GM12878 (cell line): ENCODE measurements around the gene SLC38A8. TPM values are rescaled to one million over a fixed set of nuclear protein-coding genes. Genes with fewer than 3 reads are reported as not detected.

Source experiments
- ATAC-seq: fragments of 200-7000 bp; cut with Tn5 transposase; 3 replicates; pipeline ENCODE4 v1.9.1; 2020; ENCODE audit warnings: mild to moderate bottlenecking, moderate library complexity
- Bru-seq: library from RNA; stranded (reverse); fragments of 400-500 nt; gene quantifications from one replicate; lab custom pipeline; 2021; lab: Mats Ljungman, UMichigan
- BruChase-seq, 2 experiments: library from RNA; stranded (reverse); fragments of 400-500 nt; gene quantifications; one replicate each; lab custom pipeline; 2021; lab: Mats Ljungman, UMichigan
- BruUV-seq: library from RNA; stranded (reverse); fragments of 400-500 nt; replicated peaks from 2 replicates; lab custom pipeline; 2021; lab: Mats Ljungman, UMichigan
- CTCF ChIA-PET: fragments of 300-600 bp; sonication (Branson Sonifier 250); formaldehyde crosslinking; extraction: SDS; loops from one replicate; lab custom pipeline; 2021; ENCODE audit warnings: inconsistent platforms; lab: Yijun Ruan, JAX
- POLR2A ChIA-PET: fragments of 350-600 bp; formaldehyde crosslinking; extraction: SDS; loops from one replicate; lab custom pipeline; 2021; ENCODE audit warnings: inconsistent platforms; lab: Charles Lee
- RAD21 ChIA-PET: fragments of 300-600 bp; sonication (Branson Sonifier 250); formaldehyde crosslinking; loops from one replicate; lab custom pipeline; 2023; ENCODE audit warnings: antibody characterized with exemption; ENCODE audit not compliant: unreplicated experiment; lab: Charles Lee
- SMC1A ChIA-PET: fragments of 300-600 bp; sonication (Branson Sonifier 250); formaldehyde crosslinking; loops from one replicate; lab custom pipeline; 2023; ENCODE audit not compliant: unreplicated experiment, uncharacterized antibody; lab: Charles Lee
- DNase-seq: peaks from one replicate; pipeline ENCODE4 v3.0.0-alpha.2; 2011; ENCODE audit warnings: low read depth, low spot score
- FAIRE-seq: peaks from 3 replicates; lab custom pipeline; 2011; peaks lifted over from hg19 to GRCh38; lab: Jason Lieb, UNC
- H2AFZ ChIP-seq: 2 replicates; pipeline ENCODE4 v1.6.0; 2011; ENCODE audit warnings: low read depth, low read length, control low read depth; ENCODE audit not compliant: control insufficient read depth
- H3K27ac ChIP-seq: 2 replicates; pipeline ENCODE4 v1.5.1; 2011; ENCODE audit warnings: control low read depth; ENCODE audit not compliant: control insufficient read depth, insufficient read depth
- H3K27me3 ChIP-seq, 2 experiments: replicated peaks in 1 of 2; 2 replicates each; pipeline versions ENCODE4 v1.6.0 to v1.6.1; 2011; ENCODE audit warnings: low read length in 1 of 2; ENCODE audit not compliant: control insufficient read depth in 2 of 2, insufficient read depth in 2 of 2
- H3K36me3 ChIP-seq, 2 experiments: 2 replicates each; pipeline ENCODE4 v1.5.1; 2011; ENCODE audit warnings: low read length in 1 of 2; ENCODE audit not compliant: control insufficient read depth in 2 of 2, insufficient read depth in 2 of 2
- H3K4me1 ChIP-seq: 2 replicates; pipeline ENCODE4 v1.6.1; 2011; ENCODE audit warnings: mild to moderate bottlenecking, low read length, moderate library complexity, mixed read lengths; ENCODE audit not compliant: control insufficient read depth, insufficient read depth
- H3K4me2 ChIP-seq: 2 replicates; pipeline ENCODE4 v1.6.0; 2011; ENCODE audit warnings: control low read depth; ENCODE audit not compliant: control insufficient read depth, insufficient read depth
- H3K4me3 ChIP-seq: fragments of 200-600 bp; sonication (generic); 2 replicates; pipeline ENCODE4 v1.5.1; 2016
- H3K79me2 ChIP-seq: 2 replicates; pipeline ENCODE4 v1.6.0; 2011; ENCODE audit warnings: low read length; ENCODE audit not compliant: control insufficient read depth, insufficient read depth
- H3K9ac ChIP-seq: 2 replicates; pipeline ENCODE4 v1.8.0; 2011; ENCODE audit warnings: low read length, control low read depth, mixed read lengths; ENCODE audit not compliant: control insufficient read depth, insufficient read depth
- H3K9me3 ChIP-seq: replicated peaks from 3 replicates; pipeline ENCODE4 v1.5.1; 2011; ENCODE audit warnings: mild to moderate bottlenecking, low read length; ENCODE audit not compliant: control insufficient read depth, insufficient read depth
- H4K20me1 ChIP-seq: 2 replicates; pipeline ENCODE4 v1.6.0; 2011; ENCODE audit not compliant: control insufficient read depth, insufficient read depth
- ASH2L ChIP-seq: fragments of 300-600, 200-600 bp; sonication (generic); IDR thresholded peaks from 2 replicates; pipeline ENCODE4 v1.6.1; 2017; ENCODE audit warnings: low read depth, mild to moderate bottlenecking, borderline replicate concordance
- CBX5 ChIP-seq: sonication (generic); IDR thresholded peaks from 2 replicates; pipeline ENCODE4 v1.6.1; 2016; ENCODE audit warnings: low read depth, moderate library complexity, mild to moderate bottlenecking, inconsistent platforms
- EP300 ChIP-seq, 2 experiments: fragments of 150-350 bp in 1 of 2; IDR thresholded peaks; 2 replicates each; pipeline ENCODE4 v1.6.1; 2011 to 2012; ENCODE audit warnings: low read depth in 2 of 2, low read length in 2 of 2, borderline replicate concordance in 1 of 2, improper control_type of control experiment in 1 of 2, inconsistent platforms in 1 of 2; ENCODE audit not compliant: control insufficient read depth in 1 of 2
- MYB ChIP-seq: fragments of 150-350 bp; IDR thresholded peaks from 2 replicates; pipeline ENCODE4 v1.6.1; 2014; ENCODE audit warnings: mild to moderate bottlenecking, low read depth, low read length, borderline replicate concordance
- NBN ChIP-seq: fragments of 450-650 bp; IDR thresholded peaks from 2 replicates; pipeline ENCODE4 v1.6.1; 2016
- RB1 ChIP-seq: fragments of 450-650 bp; formaldehyde crosslinking; IDR thresholded peaks from 2 replicates; pipeline ENCODE4 v1.6.1; 2017; ENCODE audit warnings: mild to moderate bottlenecking, borderline replicate concordance
- SUZ12 ChIP-seq: fragments of 200-600 bp; sonication (generic); IDR thresholded peaks from one replicate; pipeline ENCODE4 v1.6.1; 2018; ENCODE audit warnings: antibody characterized with exemption, mild to moderate bottlenecking; ENCODE audit not compliant: unreplicated experiment
- TARDBP ChIP-seq: IDR thresholded peaks from 2 replicates; pipeline ENCODE4 v1.6.1; 2016; ENCODE audit warnings: borderline replicate concordance
- ZNF687 ChIP-seq: fragments of 450-650 bp; IDR thresholded peaks from 2 replicates; pipeline ENCODE4 v1.6.1; 2017; ENCODE audit warnings: mild to moderate bottlenecking, moderate library complexity
- WGBS: methylation state at CpG from one replicate; pipeline ENCODE4 v1.1.6; 2016; ENCODE audit warnings: low lambda C conversion rate; ENCODE audit not compliant: insufficient replicate concordance, insufficient coverage; ENCODE audit errors: missing lambda C conversion rate; 5-methylcytosine and 5-hydroxymethylcytosine counted together
- in situ Hi-C: fragments of 300-500 bp; cut with MboI; formaldehyde crosslinking; loops from 9 replicates; pipeline ENCODE4 v1.14.3; 2018; ENCODE audit warnings: mixed read lengths
- intact Hi-C: fragments of 100-400 bp; cut with micrococcal nuclease; formaldehyde crosslinking; loops from one replicate; pipeline ENCODE4 v1.14.2; 2022; ENCODE audit not compliant: unreplicated experiment
- long read RNA-seq, 2 experiments: library from polyadenylated mRNA; unstranded; transcript quantifications; one replicate each; pipeline ENCODE4 v2.0.0, GENCODE V29; 2019 to 2020
- polyA minus RNA-seq, 3 experiments: library from RNA; depleted of rRNA, polyadenylated mRNA; stranded (reverse); fragments of >200 nt; gene quantifications; 2 replicates each; pipeline ENCODE4 v1.2.3, GENCODE V29; 2011
- polyA plus RNA-seq, 11 experiments: library from polyadenylated mRNA; depleted of rRNA in 4 of 11; unstranded in 6 of 11; stranded (reverse) in 5 of 11; fragments of >200 nt; fragmentation: Nextera tagmentation in 4 of 11; fragmentation: Illumina TruSeq in 1 of 11; extraction: Ambion mirVana in 4 of 11; extraction: Trizol in 1 of 11; gene quantifications; 1 replicate in 1 of 11; 2 replicates in 10 of 11; pipeline versions ENCODE4 v1.2.1 to v1.2.3, GENCODE V29; 2011 to 2016; ENCODE audit warnings: inconsistent platforms in 2 of 11, missing spikeins in 2 of 11, low read depth in 1 of 11
- total RNA-seq, 4 experiments: library from RNA; depleted of rRNA in 3 of 4; stranded (reverse); fragments of >200 nt in 3 of 4; fragmentation: Illumina TruSeq in 1 of 4; extraction: Trizol in 1 of 4; gene quantifications; 2 replicates each; pipeline versions ENCODE4 v1.2.1 to v1.2.3, GENCODE V29; 2013 to 2021

SLC38A8 gene
- not detected in 2 replicates for total RNA-seq (2013; cell fraction: nucleolus; rRNA removed)
- not detected in 2 replicates for total RNA-seq (2014; rRNA removed)
- total RNA-seq (2014; rRNA removed; fragmentation: Illumina TruSeq; extraction: Trizol): not detected in 2 replicates
- not detected in 2 replicates for total RNA-seq (2021)
- not detected for polyA plus RNA-seq (2011; ENCODE audit: low read depth)
- polyA plus RNA-seq (2011; rRNA removed): not detected in 2 replicates
- not detected in 2 replicates for polyA plus RNA-seq (2011; cell fraction: cytosol; rRNA removed)
- not detected in 2 replicates for polyA plus RNA-seq (2011; cell fraction: nucleus; rRNA removed)
- polyA plus RNA-seq (2012): not detected in 2 replicates
- polyA plus RNA-seq (2014; fragmentation: Illumina TruSeq; extraction: Trizol): not detected in 2 replicates
- not detected for polyA plus RNA-seq (2014; fragmentation: Nextera tagmentation; extraction: Ambion mirVana)
- polyA plus RNA-seq (2014; rRNA removed): not detected in 2 replicates
- not detected for polyA plus RNA-seq (2016; fragmentation: Nextera tagmentation; extraction: Ambion mirVana)
- not detected in 2 replicates for polyA minus RNA-seq (2011; rRNA and poly(A)+ RNA removed)
- polyA minus RNA-seq (2011; cell fraction: cytosol; rRNA and poly(A)+ RNA removed): not detected in 2 replicates
- not detected in 2 replicates for polyA minus RNA-seq (2011; cell fraction: nucleus; rRNA and poly(A)+ RNA removed)
- percentile 15 among the genes with signal in this experiment for Bru-seq, nascent RNA
- percentile 16 among the genes with signal in this experiment for BruChase-seq, experiment 1, labeled RNA remaining after a 6-hour chase
- percentile 28 among the genes with signal in this experiment for BruChase-seq, experiment 2, labeled RNA remaining after a 2-hour chase
- long read RNA-seq, experiment 1: 0 reads
- long read RNA-seq, experiment 2: 0 reads

GRCh38 chr16:84042308-84042878 is at the start of gene SLC38A8:
Gene SLC38A8 (minus strand): TSS chr16:84042795. CDS start chr16:84042157, 638 bp downstream.
- BruUV-seq: no TSS peak
- RAD21 ChIA-PET: no interaction called here
- SMC1A ChIA-PET: no interaction called here
- no peaks in the 10 kb centered on the region for H3K4me1 ChIP-seq
- H3K4me2 ChIP-seq: no peak within 1 kb of the TSS
- POLR2A ChIA-PET: no interaction called here
- no peaks in the 10 kb centered on the region; a peak in 3 of 4 replicates for H3K27me3 ChIP-seq
- no peaks in the 10 kb centered on the region for H3K9me3 ChIP-seq
- H3K79me2 ChIP-seq: no peaks in the 10 kb centered on the region
- DNase-seq (no peak), FAIRE-seq (no peak), ATAC-seq (no peak)
- intact Hi-C loops (no loop called here), in situ Hi-C loops (no loop called here)
- H3K9ac ChIP-seq: no peak within 1 kb of the TSS
- CTCF ChIA-PET: no interaction called here
- H2AFZ ChIP-seq: no peak within 1 kb of the TSS
- no peak within 1 kb of the TSS for H3K27ac ChIP-seq
- no peaks in the 10 kb centered on the region for H3K36me3 ChIP-seq
- no peaks in the 10 kb centered on the region for H4K20me1 ChIP-seq
- TF ChIP-seq NBN: no peak
- WGBS: 20% methylated on average over 9 of the region's 9 CpGs
- H3K4me3 ChIP-seq: no peak within 1 kb of the TSS

GRCh38 chr16:84091460-84091859 is 48.9 kb upstream of the SLC38A8 start:
- intact Hi-C loops: no loop called here
- no peaks in the 10 kb centered on the region for H3K27me3 ChIP-seq
- no peak overlapping the region for H3K27ac ChIP-seq
- WGBS: 93% methylated on average over 10 of the region's 10 CpGs
- ATAC-seq: no peak
- no peak for DNase-seq
- H3K36me3 ChIP-seq: peaks cover 22 to 50% of the 10 kb centered on the region in 2 experiments
- no peak overlapping the region for H3K4me3 ChIP-seq
- no peaks in the 10 kb centered on the region for H3K9me3 ChIP-seq
- CTCF ChIA-PET: interaction anchor here (0.6 to 2.0 kb wide), 3 partner anchors 14 to 332 kb away, joined by 3 to 8 read pairs (median 3); partner anchors contain the start of gene TAF1C
- H4K20me1 ChIP-seq: peaks cover 12% of the 10 kb centered on the region
- no peak overlapping the region for H3K9ac ChIP-seq
- in situ Hi-C loops: no loop called here
- no peak overlapping the region for H2AFZ ChIP-seq
- BruUV-seq: no TSS peak
- no peak overlapping the region for H3K4me2 ChIP-seq
- RAD21 ChIA-PET: no interaction called here
- FAIRE-seq: no peak
- SMC1A ChIA-PET: no interaction called here
- POLR2A ChIA-PET: interaction anchor here (0.7 kb wide), 1 partner anchor 11 kb away, joined by 5 read pairs; no protein-coding TSS in a partner anchor
- no peaks in the 10 kb centered on the region for H3K79me2 ChIP-seq
- H3K4me1 ChIP-seq: peaks cover 34% of the 10 kb centered on the region
- TF ChIP-seq CBX5: no peak
- no peak for TF ChIP-seq ZNF687
- no peak for TF ChIP-seq MYB
- no peak for TF ChIP-seq EP300 (IDR thresholded peaks at IDR 0.05; ENCODE audit: borderline replicate concordance in 1 of 2, control insufficient read depth in 1 of 2, low read depth in 2 of 2, low read length in 2 of 2)
- no peak for TF ChIP-seq RB1
- TF ChIP-seq TARDBP: no peak
- TF ChIP-seq ASH2L: no peak
- TF ChIP-seq SUZ12: no peak
